ENCODE measurements around the gene SRPK3. TPM values are rescaled to one million over a fixed set of nuclear protein-coding genes. Genes with fewer than 3 reads are reported as not detected.

Gene SRPK3
- polyA plus RNA-seq, 1 donor (not counting 4 experiments of a cell fraction or from before 2014, with no cell fraction given): 0.10 TPM

DNA sequence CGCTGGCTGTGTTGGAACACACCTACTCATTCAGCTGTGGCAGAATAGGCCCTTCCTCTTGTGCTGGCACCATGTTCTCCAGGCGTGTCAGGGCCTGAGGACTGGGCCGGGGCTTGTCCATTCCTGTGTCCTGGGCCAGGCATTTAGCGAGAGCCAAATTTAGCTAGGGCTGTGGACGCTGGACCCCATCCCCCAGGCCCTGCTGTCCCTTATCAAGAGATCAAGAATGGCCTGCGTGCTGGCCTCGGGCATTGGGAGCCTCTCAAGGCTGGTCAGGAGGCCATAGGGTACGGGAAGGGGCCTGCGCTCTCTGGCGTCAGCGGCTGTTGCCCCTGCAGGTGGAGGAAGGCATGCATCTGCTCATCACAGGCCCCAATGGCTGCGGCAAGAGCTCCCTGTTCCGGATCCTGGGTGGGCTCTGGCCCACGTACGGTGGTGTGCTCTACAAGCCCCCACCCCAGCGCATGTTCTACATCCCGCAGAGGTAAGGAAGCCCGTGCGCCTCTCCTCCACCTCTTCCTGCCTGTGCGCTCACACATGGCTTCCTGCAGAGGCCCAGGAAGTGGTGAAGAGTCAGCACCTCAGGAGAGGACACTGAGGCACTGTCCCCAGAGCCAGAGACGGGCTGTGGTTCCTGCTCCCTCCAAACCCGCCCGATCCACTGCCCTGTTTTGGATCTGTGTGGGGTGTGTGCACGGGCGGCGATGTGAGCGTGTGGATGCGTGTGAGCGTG lies 40.9 kb upstream of the SRPK3 start:
- Histone ChIP-seq H3K9ac (ENCODE audit: control insufficient read depth, extremely low read depth, insufficient read depth, low read length) (no peak overlapping the region), H3K9me1 (ENCODE audit: control insufficient read depth, extremely low read depth, insufficient read depth, low read length) (no peaks in the 10 kb centered on the region), H3K9me3 (ENCODE audit: control insufficient read depth, low read depth, low read length) (no peaks in the 10 kb centered on the region), H3K4me1 (ENCODE audit: control insufficient read depth, extremely low read depth, insufficient read depth, low read length) (peaks cover 7% of the 10 kb centered on the region), H4K20me1 (ENCODE audit: control insufficient read depth, extremely low read depth, insufficient read depth, low read length) (no peaks in the 10 kb centered on the region), H3K79me2 (ENCODE audit: control insufficient read depth, insufficient read depth, low read length) (no peaks in the 10 kb centered on the region), H2AFZ (ENCODE audit: control insufficient read depth, low read length) (no peak overlapping the region), H3K4me2 (ENCODE audit: control insufficient read depth, extremely low read depth, insufficient read depth, low read depth, low read length) (no peak overlapping the region), H3K4me3 (ENCODE audit: control insufficient read depth in 2 of 3, extremely low read depth in 1 of 3, insufficient read depth in 2 of 3, low read depth in 1 of 3, low read length in 3 of 3) (no peak overlapping the region), H3K27me3 (ENCODE audit: control insufficient read depth, extremely low read depth, insufficient read depth, low read length) (no peaks in the 10 kb centered on the region), H3K36me3 (ENCODE audit: control insufficient read depth in 2 of 2, extremely low read depth in 1 of 2, insufficient read depth in 2 of 2, low read length in 2 of 2) (no peaks in the 10 kb centered on the region), H3K27ac (ENCODE audit: control insufficient read depth, insufficient read depth, low read length) (no peak overlapping the region)
- DNase-seq (ENCODE audit: low read depth, low spot score) (no peak), FAIRE-seq (no peak)
- dilution Hi-C loops (cut with MboI; ENCODE audit: extremely low pct_ligation_motif_present, low sequenced_read_pairs): no loop called here
- no peak for TF ChIP-seq EZH2 (IDR thresholded peaks at IDR 0.05; ENCODE audit: low read length)
- TF ChIP-seq, protein P1, sequence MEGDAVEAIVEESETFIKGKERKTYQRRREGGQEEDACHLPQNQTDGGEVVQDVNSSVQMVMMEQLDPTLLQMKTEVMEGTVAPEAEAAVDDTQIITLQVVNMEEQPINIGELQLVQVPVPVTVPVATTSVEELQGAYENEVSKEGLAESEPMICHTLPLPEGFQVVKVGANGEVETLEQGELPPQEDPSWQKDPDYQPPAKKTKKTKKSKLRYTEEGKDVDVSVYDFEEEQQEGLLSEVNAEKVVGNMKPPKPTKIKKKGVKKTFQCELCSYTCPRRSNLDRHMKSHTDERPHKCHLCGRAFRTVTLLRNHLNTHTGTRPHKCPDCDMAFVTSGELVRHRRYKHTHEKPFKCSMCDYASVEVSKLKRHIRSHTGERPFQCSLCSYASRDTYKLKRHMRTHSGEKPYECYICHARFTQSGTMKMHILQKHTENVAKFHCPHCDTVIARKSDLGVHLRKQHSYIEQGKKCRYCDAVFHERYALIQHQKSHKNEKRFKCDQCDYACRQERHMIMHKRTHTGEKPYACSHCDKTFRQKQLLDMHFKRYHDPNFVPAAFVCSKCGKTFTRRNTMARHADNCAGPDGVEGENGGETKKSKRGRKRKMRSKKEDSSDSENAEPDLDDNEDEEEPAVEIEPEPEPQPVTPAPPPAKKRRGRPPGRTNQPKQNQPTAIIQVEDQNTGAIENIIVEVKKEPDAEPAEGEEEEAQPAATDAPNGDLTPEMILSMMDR (optimal IDR thresholded peaks at IDR 0.05 in 1 of 3, IDR thresholded peaks at IDR 0.05 in 1 of 3, conservative IDR thresholded peaks at IDR 0.05 in 1 of 3; ENCODE audit: extremely low read depth in 1 of 3, insufficient read depth in 2 of 3, low read length in 3 of 3): no peak

DNA sequence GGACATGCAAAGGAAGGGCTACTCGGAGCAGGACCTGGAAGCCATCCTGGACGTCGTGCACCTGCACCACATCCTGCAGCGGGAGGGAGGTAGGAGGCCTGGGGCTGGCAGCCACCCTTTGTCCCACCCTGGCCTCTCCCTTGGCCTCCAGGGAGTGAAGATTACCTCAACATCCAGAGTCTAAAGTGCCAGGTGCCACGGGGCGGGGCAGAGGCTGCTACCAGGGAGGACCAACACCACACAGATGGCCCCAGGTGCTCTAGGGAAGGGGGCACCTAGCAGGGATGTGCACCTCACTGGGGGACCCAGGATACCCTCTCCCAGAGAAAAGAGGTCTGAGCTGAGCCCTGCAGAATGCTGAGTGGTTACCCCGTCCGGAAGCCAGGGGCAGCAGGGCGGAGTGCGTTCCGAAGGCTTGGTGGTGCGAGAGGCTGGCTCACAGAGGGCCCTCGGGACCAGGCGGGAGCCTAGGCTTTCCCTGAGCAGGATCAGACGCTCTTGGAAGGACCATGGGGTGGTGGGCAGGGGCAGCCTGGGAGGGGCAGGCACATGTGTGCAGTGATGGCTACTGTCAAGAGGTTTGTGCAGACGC lies 40.1 kb upstream of the SRPK3 start:
- Histone ChIP-seq H3K4me1 (ENCODE audit: control insufficient read depth, extremely low read depth, insufficient read depth, low read length) (peaks cover 7% of the 10 kb centered on the region), H3K9me3 (ENCODE audit: control insufficient read depth, low read depth, low read length) (no peaks in the 10 kb centered on the region), H3K79me2 (ENCODE audit: control insufficient read depth, insufficient read depth, low read length) (no peaks in the 10 kb centered on the region), H3K9ac (ENCODE audit: control insufficient read depth, extremely low read depth, insufficient read depth, low read length) (no peak overlapping the region), H3K4me3 (ENCODE audit: control insufficient read depth in 2 of 3, extremely low read depth in 1 of 3, insufficient read depth in 2 of 3, low read depth in 1 of 3, low read length in 3 of 3) (no peak overlapping the region), H3K9me1 (ENCODE audit: control insufficient read depth, extremely low read depth, insufficient read depth, low read length) (no peaks in the 10 kb centered on the region), H3K4me2 (ENCODE audit: control insufficient read depth, extremely low read depth, insufficient read depth, low read depth, low read length) (no peak overlapping the region), H3K27ac (ENCODE audit: control insufficient read depth, insufficient read depth, low read length) (no peak overlapping the region), H3K36me3 (ENCODE audit: control insufficient read depth in 2 of 2, extremely low read depth in 1 of 2, insufficient read depth in 2 of 2, low read length in 2 of 2) (no peaks in the 10 kb centered on the region), H3K27me3 (ENCODE audit: control insufficient read depth, extremely low read depth, insufficient read depth, low read length) (no peaks in the 10 kb centered on the region), H4K20me1 (ENCODE audit: control insufficient read depth, extremely low read depth, insufficient read depth, low read length) (no peaks in the 10 kb centered on the region), H2AFZ (ENCODE audit: control insufficient read depth, low read length) (no peak overlapping the region)
- dilution Hi-C loops (cut with MboI; ENCODE audit: extremely low pct_ligation_motif_present, low sequenced_read_pairs): no loop called here
- FAIRE-seq (no peak), DNase-seq (ENCODE audit: low read depth, low spot score) (no peak)
- TF ChIP-seq, protein P1 (optimal IDR thresholded peaks at IDR 0.05 in 1 of 3, IDR thresholded peaks at IDR 0.05 in 1 of 3, conservative IDR thresholded peaks at IDR 0.05 in 1 of 3; ENCODE audit: extremely low read depth in 1 of 3, insufficient read depth in 2 of 3, low read length in 3 of 3): no peak
- no peak for TF ChIP-seq EZH2 (IDR thresholded peaks at IDR 0.05; ENCODE audit: low read length)

Data from keratinocyte (primary cell).